NCI-H2107 treated with DMSO at 0.1 percent for 48 hours (cell line): ENCODE measurements around the gene HEATR1.
"Not testable (repeated sequence)": the region's sequence is repeated elsewhere in the genome, so short reads cannot be mapped to it uniquely, and the experiment has no call there.

ENCODE experiments used
- DNase-seq: peaks from one replicate; lab custom pipeline; 2025; ENCODE audit not compliant: unreplicated experiment; lab: John Stamatoyannopoulos, UW

HEATR1 gene

DNA sequence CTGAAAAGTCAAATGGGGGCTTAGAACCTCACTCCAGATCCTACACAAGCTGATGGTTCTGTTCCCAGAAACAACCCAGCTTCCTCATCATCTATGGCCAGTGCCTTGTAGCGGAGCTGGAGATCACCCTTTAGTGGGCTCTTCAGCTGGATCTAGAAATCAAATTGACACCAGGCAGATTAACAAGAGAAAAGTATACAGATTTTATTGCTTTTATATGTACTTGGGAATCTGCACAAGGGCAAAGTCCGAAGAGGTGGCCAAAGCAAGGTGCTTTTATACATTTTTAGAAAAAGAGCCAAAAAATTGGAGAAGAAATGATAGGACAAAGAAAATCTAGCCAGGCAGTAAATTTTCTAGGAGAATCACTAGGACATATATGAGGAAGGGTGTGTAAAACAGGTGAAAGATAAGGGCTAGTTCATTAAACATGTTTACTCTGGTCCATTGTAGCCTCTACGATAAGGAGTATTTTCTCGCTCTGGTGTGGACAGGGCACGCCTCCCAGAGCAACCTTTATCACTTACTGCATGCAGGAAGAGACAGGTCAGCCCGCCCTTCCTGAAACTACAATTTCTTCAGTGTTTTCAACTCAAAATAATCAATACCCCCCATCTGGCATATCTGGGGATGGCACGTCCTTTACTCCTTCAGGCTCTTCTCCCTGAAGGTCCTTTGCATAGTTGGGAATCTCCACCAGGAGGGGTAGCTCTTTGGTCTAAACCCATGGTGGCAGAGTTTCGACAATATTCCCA lies 94.5 kb downstream of the HEATR1 start:
- no peak for DNase-seq

DNA sequence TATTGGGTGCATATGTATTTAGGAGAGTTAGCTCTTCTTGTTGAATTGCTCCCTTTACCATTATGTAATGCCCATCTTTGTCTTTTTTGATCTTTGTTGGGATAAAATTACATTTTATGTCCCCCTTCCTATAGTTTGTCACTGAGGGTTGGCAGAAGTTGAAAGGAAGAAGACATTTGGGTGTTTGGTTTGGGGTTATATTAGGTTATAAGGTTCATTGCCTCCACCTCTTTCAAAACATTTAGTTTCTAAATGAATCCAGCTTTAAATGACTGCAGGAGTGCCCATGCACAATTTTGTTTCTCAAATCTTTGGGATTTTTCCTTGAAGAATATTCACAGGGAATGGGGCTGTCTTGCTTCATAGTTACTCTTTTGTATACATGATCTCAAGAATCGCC lies 95.1 kb downstream of the HEATR1 start:
- no peak for DNase-seq

DNA sequence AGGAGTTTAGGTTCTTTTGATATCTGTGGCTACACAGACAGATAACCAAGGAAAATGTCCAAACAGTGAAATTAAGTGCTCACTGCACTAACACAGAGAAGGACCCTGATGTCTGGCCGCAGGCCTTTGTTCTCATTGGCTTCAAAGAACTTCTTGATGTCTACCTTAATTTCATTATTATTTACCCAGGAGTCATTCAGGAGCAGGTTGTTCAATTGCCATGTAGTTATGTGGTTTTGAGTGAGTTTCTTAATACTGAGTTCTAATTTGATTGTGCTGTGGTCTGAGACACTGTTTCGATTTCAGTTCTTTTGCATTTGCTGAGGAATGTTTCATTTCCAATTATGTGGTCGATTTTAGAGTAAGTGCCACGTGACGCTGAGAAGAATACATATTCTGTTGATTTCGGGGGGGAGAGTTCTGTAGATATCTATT lies 95.7 kb downstream of the HEATR1 start:
- no peak for DNase-seq

DNA sequence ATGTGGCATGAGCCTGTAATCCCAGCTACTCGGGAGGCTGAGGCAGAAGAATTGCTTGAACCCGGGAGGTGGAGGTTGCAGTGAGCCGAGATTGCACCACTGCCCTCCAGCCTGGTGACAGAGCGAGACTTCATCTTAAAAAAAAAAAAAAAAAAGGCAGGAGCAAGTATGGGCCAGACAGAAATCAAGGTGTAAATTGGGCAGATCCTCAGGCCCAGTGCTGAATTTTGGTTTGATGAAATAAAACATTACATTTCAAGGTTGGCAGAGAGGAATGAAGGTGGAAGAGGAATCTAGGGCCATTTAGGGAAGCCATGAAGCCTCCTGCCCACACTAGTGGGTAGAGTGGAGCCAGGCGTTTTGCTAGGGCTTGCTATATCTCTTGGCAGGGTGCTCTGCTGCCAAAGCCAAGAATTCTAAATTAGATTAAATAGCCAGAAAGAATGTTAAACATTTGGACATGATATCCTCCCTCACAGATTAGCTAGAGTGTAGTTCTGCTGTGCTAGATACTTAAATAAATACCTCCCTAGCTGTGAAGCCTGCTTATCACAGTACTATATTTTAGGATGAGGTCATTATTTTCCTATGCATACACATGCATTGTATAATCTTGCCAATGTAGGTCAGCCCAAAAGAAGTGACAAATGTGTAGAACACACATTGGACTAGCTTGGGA lies 97.2 kb downstream of the HEATR1 start:
- DNase-seq: no peak

DNA sequence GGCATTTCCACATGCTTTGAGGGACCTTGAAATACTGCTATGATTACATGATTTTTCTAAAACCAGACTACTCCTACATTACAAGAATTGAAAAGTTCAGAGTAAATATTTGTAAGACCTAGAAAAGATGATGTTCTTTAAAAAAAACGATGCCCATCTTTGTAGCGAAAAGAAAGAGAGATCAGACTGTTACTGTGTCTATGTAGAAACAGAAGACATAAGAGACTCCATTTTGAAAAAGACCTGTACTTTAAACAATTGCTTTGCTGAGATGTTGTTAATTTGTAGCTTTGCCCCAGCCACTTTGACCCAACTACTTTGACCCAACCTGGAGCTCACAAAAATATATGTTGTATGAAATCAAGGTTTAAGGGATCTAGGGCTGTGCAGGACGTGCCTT lies 100.0 kb downstream of the HEATR1 start:
- DNase-seq: not testable (repeated sequence)

DNA sequence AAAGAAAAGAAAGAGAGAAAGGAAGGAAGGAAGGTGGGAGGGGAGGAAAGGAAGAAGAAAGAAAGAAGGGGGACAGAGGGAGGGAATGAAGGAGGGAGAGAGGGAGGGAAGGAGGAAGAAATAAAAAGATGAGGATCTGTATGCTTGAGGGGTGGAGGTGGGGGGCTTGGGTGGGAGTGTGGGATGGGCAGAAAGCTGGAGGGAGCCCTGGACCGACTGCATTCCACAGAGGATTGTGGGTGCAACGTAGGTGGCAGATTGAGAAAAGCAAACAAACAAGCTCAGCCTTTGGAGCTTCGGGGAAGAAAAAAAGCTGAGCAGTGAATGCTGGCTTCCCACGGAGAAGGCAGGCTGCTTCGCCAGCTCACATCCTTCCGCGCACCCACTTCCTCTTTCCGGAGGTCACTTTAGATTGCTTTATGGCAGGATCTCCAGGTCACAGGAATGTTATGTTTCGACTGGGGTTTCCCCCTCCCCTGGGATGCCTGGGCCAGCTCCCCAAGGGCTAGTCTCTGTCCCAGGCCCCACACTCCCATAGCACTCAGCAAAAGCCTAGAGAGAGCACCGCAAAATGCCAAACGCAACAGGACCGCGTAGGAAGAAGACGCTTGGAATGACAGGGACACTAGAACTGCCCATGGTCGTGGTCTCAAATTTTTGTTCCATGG lies 101.2 kb downstream of the HEATR1 start:
- peak; percentile 38 for DNase-seq

DNA sequence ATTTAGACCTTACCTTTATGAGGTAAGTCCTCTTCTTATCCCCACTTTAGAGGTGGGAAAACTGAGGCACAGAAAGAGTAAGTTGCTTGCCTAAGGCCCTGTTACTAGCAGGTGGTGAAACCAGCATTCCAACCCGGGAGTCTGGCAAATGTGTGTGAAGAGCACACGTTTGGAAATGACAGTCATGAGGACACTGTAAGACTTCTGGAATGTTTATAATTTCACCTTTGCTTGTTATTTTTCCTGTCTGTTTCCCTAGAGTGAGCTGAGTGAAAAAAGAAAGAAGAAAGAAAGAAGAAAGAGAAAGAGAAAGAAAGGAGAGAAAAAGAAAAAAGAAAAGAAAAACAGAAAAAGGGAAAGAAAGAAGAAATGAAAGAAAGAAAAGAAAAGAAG lies 101.7 kb downstream of the HEATR1 start:
- no peak for DNase-seq

DNA sequence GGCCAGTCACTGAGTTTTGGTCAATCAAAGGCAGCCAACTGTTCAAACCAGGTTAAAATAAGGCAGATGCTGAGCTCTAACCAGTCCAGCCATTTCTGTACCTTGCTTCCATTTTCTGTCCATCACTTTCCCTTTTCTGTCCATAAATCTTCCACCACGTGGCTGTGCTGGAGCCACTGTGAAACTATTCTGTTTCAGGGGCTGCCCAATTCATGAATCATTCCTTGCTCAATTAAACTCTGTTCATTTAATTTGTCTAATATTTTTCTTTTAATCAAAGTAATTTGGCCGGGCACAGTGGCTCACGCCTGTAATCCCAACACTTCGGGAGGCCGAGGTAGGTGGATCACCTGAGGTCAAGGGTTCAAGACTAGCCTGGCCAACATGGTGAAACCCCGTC lies 103.2 kb downstream of the HEATR1 start:
- DNase-seq: no peak
